ENCODE results near the gene LDHAL6B. TPM values are rescaled to one million over a fixed set of nuclear protein-coding genes. Genes with fewer than 3 reads are reported as not detected.

Gene LDHAL6B
- polyA plus RNA-seq, 1 of the 3 experiments (the other 2 are of a cell fraction), result not detected

- 94% methylated on average over 4 of the region's 4 CpGs for WGBS (ENCODE audit: low lambda C conversion rate)
- Histone ChIP-seq H3K9me3 (no peaks in the 10 kb centered on the region), H3K79me2 (ENCODE audit: insufficient read depth) (no peaks in the 10 kb centered on the region), H3K27me3 (ENCODE audit: insufficient read depth) (no peaks in the 10 kb centered on the region), H3K4me3 (ENCODE audit: low read depth in 2 of 2, low read length in 1 of 2) (no peak overlapping the region), H3K36me3 (replicated peaks in 1 of 2; ENCODE audit: control insufficient read depth in 1 of 2, insufficient read depth in 2 of 2, low read length in 1 of 2) (peaks cover 0 to 50% of the 10 kb centered on the region in 2 experiments), H4K20me1 (ENCODE audit: insufficient read depth) (peaks cover under 1% of the 10 kb centered on the region; the same call in 1 of the 2 replicates), H3K9me2 (no peaks in the 10 kb centered on the region), H2AFZ (ENCODE audit: low read depth) (no peak overlapping the region), H3K4me2 (no peak overlapping the region), H3F3A (replicated peaks; ENCODE audit: insufficient read depth) (peaks cover 9% of the 10 kb centered on the region), H3K4me1 (ENCODE audit: control insufficient read depth in 1 of 2, insufficient read depth in 2 of 2, low read depth in 1 of 2, low read length in 1 of 2) (no peaks in the 10 kb centered on the region), H3K9ac (no peak overlapping the region), H3K27ac (ENCODE audit: low read depth in 2 of 2, low read length in 1 of 2) (no peak overlapping the region)
- no peak for TF ChIP-seq POLR2AphosphoS5 (IDR thresholded peaks at IDR 0.05; ENCODE audit: low read depth, low read length)
- TF ChIP-seq YY1 (IDR thresholded peaks at IDR 0.05; ENCODE audit: low read depth), result no peak
- TF ChIP-seq, protein P1, sequence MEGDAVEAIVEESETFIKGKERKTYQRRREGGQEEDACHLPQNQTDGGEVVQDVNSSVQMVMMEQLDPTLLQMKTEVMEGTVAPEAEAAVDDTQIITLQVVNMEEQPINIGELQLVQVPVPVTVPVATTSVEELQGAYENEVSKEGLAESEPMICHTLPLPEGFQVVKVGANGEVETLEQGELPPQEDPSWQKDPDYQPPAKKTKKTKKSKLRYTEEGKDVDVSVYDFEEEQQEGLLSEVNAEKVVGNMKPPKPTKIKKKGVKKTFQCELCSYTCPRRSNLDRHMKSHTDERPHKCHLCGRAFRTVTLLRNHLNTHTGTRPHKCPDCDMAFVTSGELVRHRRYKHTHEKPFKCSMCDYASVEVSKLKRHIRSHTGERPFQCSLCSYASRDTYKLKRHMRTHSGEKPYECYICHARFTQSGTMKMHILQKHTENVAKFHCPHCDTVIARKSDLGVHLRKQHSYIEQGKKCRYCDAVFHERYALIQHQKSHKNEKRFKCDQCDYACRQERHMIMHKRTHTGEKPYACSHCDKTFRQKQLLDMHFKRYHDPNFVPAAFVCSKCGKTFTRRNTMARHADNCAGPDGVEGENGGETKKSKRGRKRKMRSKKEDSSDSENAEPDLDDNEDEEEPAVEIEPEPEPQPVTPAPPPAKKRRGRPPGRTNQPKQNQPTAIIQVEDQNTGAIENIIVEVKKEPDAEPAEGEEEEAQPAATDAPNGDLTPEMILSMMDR (IDR thresholded peaks at IDR 0.05), result no peak
- TF ChIP-seq NFIC (IDR thresholded peaks at IDR 0.05; ENCODE audit: borderline replicate concordance), result no peak
- no peak for TF ChIP-seq RCOR1 (IDR thresholded peaks at IDR 0.05; ENCODE audit: low read length)
- no peak for TF ChIP-seq FOSL2 (IDR thresholded peaks at IDR 0.05; ENCODE audit: borderline replicate concordance, low read depth)
- no peak for TF ChIP-seq TAF1 (IDR thresholded peaks at IDR 0.05; ENCODE audit: borderline replicate concordance, low read depth, low read length)
- no peak for TF ChIP-seq MXI1 (IDR thresholded peaks at IDR 0.05; ENCODE audit: low read depth, low read length)
- TF ChIP-seq ELF1 (IDR thresholded peaks at IDR 0.05), result no peak
- TF ChIP-seq RXRA (IDR thresholded peaks at IDR 0.05; ENCODE audit: borderline replicate concordance, low read depth), result no peak
- TF ChIP-seq, protein P2, sequence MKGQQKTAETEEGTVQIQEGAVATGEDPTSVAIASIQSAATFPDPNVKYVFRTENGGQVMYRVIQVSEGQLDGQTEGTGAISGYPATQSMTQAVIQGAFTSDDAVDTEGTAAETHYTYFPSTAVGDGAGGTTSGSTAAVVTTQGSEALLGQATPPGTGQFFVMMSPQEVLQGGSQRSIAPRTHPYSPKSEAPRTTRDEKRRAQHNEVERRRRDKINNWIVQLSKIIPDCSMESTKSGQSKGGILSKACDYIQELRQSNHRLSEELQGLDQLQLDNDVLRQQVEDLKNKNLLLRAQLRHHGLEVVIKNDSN (IDR thresholded peaks at IDR 0.05; ENCODE audit: borderline replicate concordance, low read depth), result no peak
- TF ChIP-seq SIN3A (IDR thresholded peaks at IDR 0.05; ENCODE audit: borderline replicate concordance, low read depth, low read length), result no peak
- TF ChIP-seq SMC3 (IDR thresholded peaks at IDR 0.05; ENCODE audit: low read depth, low read length), result no peak
- TF ChIP-seq, protein P3, sequence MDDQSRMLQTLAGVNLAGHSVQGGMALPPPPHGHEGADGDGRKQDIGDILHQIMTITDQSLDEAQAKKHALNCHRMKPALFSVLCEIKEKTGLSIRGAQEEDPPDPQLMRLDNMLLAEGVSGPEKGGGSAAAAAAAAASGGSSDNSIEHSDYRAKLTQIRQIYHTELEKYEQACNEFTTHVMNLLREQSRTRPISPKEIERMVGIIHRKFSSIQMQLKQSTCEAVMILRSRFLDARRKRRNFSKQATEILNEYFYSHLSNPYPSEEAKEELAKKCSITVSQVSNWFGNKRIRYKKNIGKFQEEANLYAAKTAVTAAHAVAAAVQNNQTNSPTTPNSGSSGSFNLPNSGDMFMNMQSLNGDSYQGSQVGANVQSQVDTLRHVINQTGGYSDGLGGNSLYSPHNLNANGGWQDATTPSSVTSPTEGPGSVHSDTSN (IDR thresholded peaks at IDR 0.05), result no peak
- TF ChIP-seq, protein P4, sequence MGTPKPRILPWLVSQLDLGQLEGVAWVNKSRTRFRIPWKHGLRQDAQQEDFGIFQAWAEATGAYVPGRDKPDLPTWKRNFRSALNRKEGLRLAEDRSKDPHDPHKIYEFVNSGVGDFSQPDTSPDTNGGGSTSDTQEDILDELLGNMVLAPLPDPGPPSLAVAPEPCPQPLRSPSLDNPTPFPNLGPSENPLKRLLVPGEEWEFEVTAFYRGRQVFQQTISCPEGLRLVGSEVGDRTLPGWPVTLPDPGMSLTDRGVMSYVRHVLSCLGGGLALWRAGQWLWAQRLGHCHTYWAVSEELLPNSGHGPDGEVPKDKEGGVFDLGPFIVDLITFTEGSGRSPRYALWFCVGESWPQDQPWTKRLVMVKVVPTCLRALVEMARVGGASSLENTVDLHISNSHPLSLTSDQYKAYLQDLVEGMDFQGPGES (IDR thresholded peaks at IDR 0.05; ENCODE audit: low read depth, low read length), result no peak
- DNase-seq, result no peak
- POLR2A ChIA-PET, result no interaction called here
- CTCF ChIA-PET, result interaction anchor here (0.8 to 1.2 kb wide), 4 partner anchors 9 to 346 kb away, joined by 3 read pairs; no protein-coding TSS in a partner anchor
Measured at GRCh38 chr15:59186501-59186900, 20.1 kb upstream of the LDHAL6B start.
